Right atrium auricular region (tissue), 2 donors: ENCODE results near the gene PRKAG2. TPM values are rescaled to one million over a fixed set of nuclear protein-coding genes. Genes with fewer than 3 reads are reported as not detected.
"Not testable (repeated sequence)": the region's sequence is repeated elsewhere in the genome, so short reads cannot be mapped to it uniquely, and the experiment has no call there.

Source experiments
- DNase-seq: peaks from one replicate; pipeline ENCODE4 v3.0.0-alpha.2; 2019; ENCODE audit warnings: low spot score
- H3K27ac ChIP-seq, 2 donors: fragments of 200-600 bp; sonication (generic); 1 replicate in 1 of 2; 2 replicates in 1 of 2; pipeline ENCODE4 v1.5.1; 2016 to 2019
- H3K27me3 ChIP-seq, 2 donors: fragments of 200-600 bp; sonication (generic); one replicate each; pipeline versions ENCODE4 v1.5.1 to v1.6.0; 2017 to 2019
- H3K36me3 ChIP-seq: fragments of 200-600 bp; sonication (generic); one replicate; pipeline ENCODE4 v1.5.1; 2016
- H3K4me1 ChIP-seq, 2 donors: fragments of 200-600 bp; sonication (generic); one replicate each; pipeline versions ENCODE4 v1.5.1 to v1.6.0; 2017 to 2019
- H3K4me3 ChIP-seq, 2 donors: fragments of 200-600 bp; sonication (generic); 1 replicate in 1 of 2; 2 replicates in 1 of 2; pipeline ENCODE4 v1.5.1; 2017 to 2019; ENCODE audit warnings: mild to moderate bottlenecking in 1 of 2, moderate library complexity in 1 of 2
- H3K9me3 ChIP-seq, 2 donors: fragments of 200-600 bp; sonication (generic); one replicate each; pipeline ENCODE4 v1.5.1; 2019
- CTCF ChIP-seq, 2 donors: fragments of 200-600 bp; sonication (generic); IDR thresholded peaks; one replicate each; pipeline ENCODE4 v1.5.1; 2019; ENCODE audit warnings: antibody characterized with exemption in 2 of 2
- total RNA-seq, 2 donors: library from RNA; depleted of rRNA; stranded (reverse); fragments of >200 nt; gene quantifications; one replicate each; pipeline ENCODE4 v1.1.0, GENCODE V29; 2016

The PRKAG2 gene
- total RNA-seq, 2 donors from 2014 or later = 133 to 177 TPM

- Histone ChIP-seq H3K27me3 (no peaks in the 10 kb centered on the region), H3K27ac (no peak overlapping the region), H3K36me3 (no peaks in the 10 kb centered on the region), H3K9me3 (no peaks in the 10 kb centered on the region), H3K4me3 (no peak overlapping the region), H3K4me1 (peaks cover 0 to 32% of the 10 kb centered on the region in 2 donors)
- no peak for TF ChIP-seq CTCF (IDR thresholded peaks at IDR 0.05)
- DNase-seq = no peak
Measured at GRCh38 chr7:151748733-151749132, 128.2 kb downstream of the PRKAG2 start.

DNA sequence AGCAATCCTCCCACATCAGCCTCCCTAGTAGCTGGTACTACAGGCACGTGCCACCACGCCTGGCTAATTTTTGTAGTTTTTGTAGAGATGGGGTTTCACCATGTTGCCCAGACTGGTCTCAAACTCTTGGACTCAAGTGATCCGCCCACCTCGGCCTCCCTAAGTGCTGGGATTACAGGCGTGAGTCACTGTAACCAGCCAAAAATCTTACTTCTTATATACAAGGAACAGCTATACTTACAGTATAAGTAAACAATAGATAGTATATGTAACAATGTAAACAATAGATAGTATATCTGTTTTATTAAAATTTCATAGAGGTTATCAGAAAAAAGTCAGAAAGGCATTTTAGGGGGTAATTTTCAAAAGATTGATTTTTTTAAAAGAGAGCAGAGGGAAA is 128.9 kb downstream of the PRKAG2 start:
- H3K9me3 ChIP-seq, DNase-seq, H3K36me3 ChIP-seq, H3K4me3 ChIP-seq, H3K27ac ChIP-seq, H3K27me3 ChIP-seq: not testable (repeated sequence)
- peaks cover 0 to 37% of the 10 kb centered on the region in 2 donors for H3K4me1 ChIP-seq

GRCh38 chr7:151745706-151746105 is 131.2 kb downstream of the PRKAG2 start:
- Histone ChIP-seq H3K4me3 (peak overlapping the region in 1 of 2 donors; percentile 13), H3K27me3 (no peaks in the 10 kb centered on the region), H3K4me1 (peaks cover 0 to 43% of the 10 kb centered on the region in 2 donors), H3K36me3 (no peaks in the 10 kb centered on the region), H3K27ac (peak overlapping the region; percentile 82 to 89), H3K9me3 (no peaks in the 10 kb centered on the region)
- DNase-seq = no peak
- TF ChIP-seq CTCF (IDR thresholded peaks at IDR 0.05) = no peak

- H3K27me3 ChIP-seq = no peaks in the 10 kb centered on the region
- H3K36me3 ChIP-seq = no peaks in the 10 kb centered on the region
- H3K4me3 ChIP-seq = no peak overlapping the region
- no peaks in the 10 kb centered on the region for H3K9me3 ChIP-seq
- TF ChIP-seq CTCF (IDR thresholded peaks at IDR 0.05) = peak in 1 of 2 donors; percentile 12
- DNase-seq = peak; percentile 90
- peaks cover 0 to 43% of the 10 kb centered on the region in 2 donors for H3K4me1 ChIP-seq
- H3K27ac ChIP-seq = peak overlapping the region; percentile 82 to 89
Measured at GRCh38 chr7:151744656-151745638, 132.0 kb downstream of the PRKAG2 start.

DNA sequence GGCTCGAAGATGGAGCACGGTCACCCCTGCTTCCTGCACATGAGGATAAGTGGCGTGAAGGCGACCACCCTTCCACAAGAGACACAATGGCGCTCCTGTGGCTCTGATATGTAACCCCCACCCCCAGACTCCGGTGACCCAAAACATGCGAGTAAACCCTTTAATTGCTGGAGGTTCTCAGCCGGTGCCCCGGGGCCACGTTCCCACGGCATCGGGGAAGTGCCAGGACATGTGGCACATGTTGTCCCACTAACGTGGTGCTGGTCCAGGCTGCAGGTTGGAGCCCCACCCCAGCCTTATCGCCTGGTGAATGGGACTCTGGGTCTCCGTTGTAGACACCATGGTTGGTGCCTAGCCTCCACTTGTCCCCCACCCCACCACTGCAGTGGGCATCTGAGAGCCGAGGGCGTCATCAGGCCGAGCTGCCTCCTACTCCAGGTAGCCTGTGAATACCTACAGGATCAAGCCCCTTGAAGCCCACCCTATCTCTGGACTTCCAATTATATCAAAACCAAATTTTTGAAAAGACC is 132.8 kb downstream of the PRKAG2 start:
- H3K27me3 ChIP-seq = no peaks in the 10 kb centered on the region
- TF ChIP-seq CTCF (IDR thresholded peaks at IDR 0.05) = no peak
- no peak overlapping the region for H3K4me3 ChIP-seq
- peak overlapping the region; percentile 66 to 83 for H3K27ac ChIP-seq
- no peak for DNase-seq
- peaks cover 0 to 43% of the 10 kb centered on the region in 2 donors for H3K4me1 ChIP-seq
- no peaks in the 10 kb centered on the region for H3K9me3 ChIP-seq
- H3K36me3 ChIP-seq = no peaks in the 10 kb centered on the region

- H3K9me3 ChIP-seq = no peaks in the 10 kb centered on the region
- H3K36me3 ChIP-seq = no peaks in the 10 kb centered on the region
- H3K4me3 ChIP-seq = no peak overlapping the region
- peak overlapping the region; percentile 66 to 83 for H3K27ac ChIP-seq
- no peak for DNase-seq
- no peaks in the 10 kb centered on the region for H3K27me3 ChIP-seq
- no peak for TF ChIP-seq CTCF (IDR thresholded peaks at IDR 0.05)
- H3K4me1 ChIP-seq = peaks cover 0 to 43% of the 10 kb centered on the region in 2 donors
Measured at GRCh38 chr7:151743481-151743983, 133.4 kb downstream of the PRKAG2 start.
